ENCODE measurements around the gene CLECL1. TPM values are rescaled to one million over a fixed set of nuclear protein-coding genes. Genes with fewer than 3 reads are reported as not detected.

The CLECL1 gene
- total and polyA plus RNA-seq, 2 of the 4 experiments (the other 2 are of a cell fraction) = not detected

DNA sequence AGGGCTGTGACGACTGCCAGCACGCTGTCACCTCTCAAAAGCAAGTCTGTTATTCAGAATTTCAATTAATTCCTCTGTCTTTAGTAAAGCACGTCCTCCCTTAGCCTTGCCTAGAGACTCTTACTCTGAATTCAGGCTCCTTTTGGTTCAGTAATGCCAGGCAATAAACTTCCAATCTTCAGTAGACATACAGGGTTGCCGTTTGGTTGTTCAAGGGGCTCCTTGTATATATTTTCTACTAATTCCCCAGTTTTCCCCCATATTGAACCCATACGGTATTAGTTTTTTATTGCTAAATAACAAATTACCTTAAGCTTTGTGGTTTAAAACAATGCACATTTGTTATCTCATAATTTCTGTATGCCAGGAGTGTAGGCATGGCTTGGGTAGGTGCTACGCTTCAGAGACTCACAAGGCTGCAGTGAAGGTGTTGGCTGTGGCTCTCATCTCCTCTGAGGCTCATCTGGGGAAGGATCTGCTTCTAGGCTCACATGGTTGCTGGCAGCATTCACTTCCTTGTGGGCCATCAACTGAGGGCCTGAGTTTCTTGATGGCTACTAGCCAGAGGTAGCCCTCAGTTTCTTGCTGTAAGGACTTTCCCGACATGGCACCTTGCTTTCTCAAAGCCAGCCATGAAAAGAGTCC lies 7.3 kb upstream of the CLECL1 start:
- Histone ChIP-seq H3K4me3 (ENCODE audit: insufficient read depth, low read depth, low read length) (no peak overlapping the region), H2BK5ac (ENCODE audit: low read depth, low read length, poor library complexity, severe bottlenecking) (no peak overlapping the region), H4K8ac (ENCODE audit: low read depth in 2 of 2, low read length in 2 of 2) (no peak overlapping the region), H2AK5ac (ENCODE audit: low read depth, low read length) (no peak overlapping the region), H3K4ac (ENCODE audit: low read depth, low read length) (no peak overlapping the region), H3K18ac (ENCODE audit: low read depth, low read length) (no peak overlapping the region), H3K27ac (ENCODE audit: insufficient read depth, low read length) (no peak overlapping the region), H2BK15ac (ENCODE audit: low read depth, low read length) (no peak overlapping the region), H2AK9ac (replicated peaks; ENCODE audit: low read depth, low read length, poor library complexity) (no peak overlapping the region), H2BK20ac (ENCODE audit: low read depth, low read length) (no peak overlapping the region), H2AFZ (replicated peaks; ENCODE audit: low read length, poor library complexity) (no peak overlapping the region), H3K4me2 (ENCODE audit: low read depth, low read length) (no peak overlapping the region), H4K20me1 (ENCODE audit: insufficient read depth, low read length) (no peaks in the 10 kb centered on the region), H2BK120ac (ENCODE audit: low read depth, low read length) (no peak overlapping the region), H3K27me3 (ENCODE audit: control insufficient read depth, insufficient read depth, low read length) (peaks cover 10% of the 10 kb centered on the region), H4K91ac (ENCODE audit: insufficient read depth, low read depth, low read length) (no peak overlapping the region), H3K56ac (ENCODE audit: extremely low read depth, insufficient read depth, low read length) (no peak overlapping the region), H3K79me1 (ENCODE audit: low read depth in 1 of 2, low read length in 2 of 2) (no peaks in the 10 kb centered on the region), H3K9ac (ENCODE audit: low read depth, low read length) (no peak overlapping the region), H4K5ac (ENCODE audit: low read depth, low read length) (no peak overlapping the region), H3K14ac (replicated peaks; ENCODE audit: low read depth, low read length) (no peak overlapping the region), H3K9me1 (ENCODE audit: insufficient read depth, low read length) (no peaks in the 10 kb centered on the region), H3K36me3 (ENCODE audit: control insufficient read depth, insufficient read depth, low read length) (no peaks in the 10 kb centered on the region), H3K9me3 (ENCODE audit: control insufficient read depth, insufficient read depth, low read length) (no peaks in the 10 kb centered on the region), H3K4me1 (ENCODE audit: control insufficient read depth, insufficient read depth, low read length) (no peaks in the 10 kb centered on the region), H3K23ac (ENCODE audit: low read depth, low read length) (no peak overlapping the region)
- 100% methylated on average over 1 of the region's 7 CpGs; no CpG with 5 or more reads in 1 of the 2 experiments for WGBS, 2 experiments (ENCODE audit: extremely low coverage in 2 of 2, insufficient read length in 1 of 2)
- DNase-seq (no peak), ATAC-seq (ENCODE audit: low read depth) (no peak)
- in situ Hi-C loops (cut with MboI; ENCODE audit: low sequenced_read_pairs) (no loop called here), dilution Hi-C loops (cut with HindIII; ENCODE audit: low sequenced_read_pairs, unreplicated experiment) (no loop called here), intact Hi-C loops (cut with micrococcal nuclease) (loop anchor here (10.0 kb wide), 1 partner anchor 475 kb away; the partner anchor contains the start of gene GABARAPL1)
- no peak for TF ChIP-seq CHD1 (IDR thresholded peaks at IDR 0.05; ENCODE audit: low read depth, low read length)
- no peak for TF ChIP-seq POLR2A (IDR thresholded peaks at IDR 0.05; ENCODE audit: low read depth, low read length)
- TF ChIP-seq MXI1 (IDR thresholded peaks at IDR 0.05; ENCODE audit: borderline replicate concordance, low read depth, low read length) = no peak
- TF ChIP-seq SMC3 (IDR thresholded peaks at IDR 0.05; ENCODE audit: low read depth, low read length) = no peak
- TF ChIP-seq RAD21 (IDR thresholded peaks at IDR 0.05; ENCODE audit: low read length) = no peak
- TF ChIP-seq MAFK (IDR thresholded peaks at IDR 0.05; ENCODE audit: low read depth, low read length) = no peak
- TF ChIP-seq RFX5 (IDR thresholded peaks at IDR 0.05; ENCODE audit: low read depth, low read length) = no peak
- TF ChIP-seq FOS (IDR thresholded peaks at IDR 0.05; ENCODE audit: low read depth, low read length) = no peak
- TF ChIP-seq NFE2L2 (IDR thresholded peaks at IDR 0.05; ENCODE audit: low read depth, low read length) = no peak
- TF ChIP-seq CEBPB (IDR thresholded peaks at IDR 0.05; ENCODE audit: low read depth, low read length) = no peak
- no peak for TF ChIP-seq MAZ (IDR thresholded peaks at IDR 0.05; ENCODE audit: borderline replicate concordance, low read depth, low read length)
- TF ChIP-seq, protein P1, sequence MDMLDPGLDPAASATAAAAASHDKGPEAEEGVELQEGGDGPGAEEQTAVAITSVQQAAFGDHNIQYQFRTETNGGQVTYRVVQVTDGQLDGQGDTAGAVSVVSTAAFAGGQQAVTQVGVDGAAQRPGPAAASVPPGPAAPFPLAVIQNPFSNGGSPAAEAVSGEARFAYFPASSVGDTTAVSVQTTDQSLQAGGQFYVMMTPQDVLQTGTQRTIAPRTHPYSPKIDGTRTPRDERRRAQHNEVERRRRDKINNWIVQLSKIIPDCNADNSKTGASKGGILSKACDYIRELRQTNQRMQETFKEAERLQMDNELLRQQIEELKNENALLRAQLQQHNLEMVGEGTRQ (IDR thresholded peaks at IDR 0.05; ENCODE audit: low read depth, low read length) = no peak
- no peak for TF ChIP-seq BHLHE40 (IDR thresholded peaks at IDR 0.05; ENCODE audit: low read depth, low read length)
- no peak for TF ChIP-seq RCOR1 (IDR thresholded peaks at IDR 0.05; ENCODE audit: insufficient replicate concordance, low read length)
- ChIA-PET POLR2A (ENCODE audit: unreplicated experiment) (no interaction called here), CTCF (no interaction called here)
- no TSS peak for BruUV-seq (replicated peaks)
